GM12891 (cell line): ENCODE results near the gene TMEM37.

ENCODE experiments used
- PAX5 ChIP-seq: IDR thresholded peaks from 2 replicates; pipeline ENCODE4 v1.6.1; 2011; ENCODE audit warnings: low read length, moderate library complexity, mild to moderate bottlenecking; ENCODE audit not compliant: insufficient read depth, severe bottlenecking
- POLR2A ChIP-seq: IDR thresholded peaks from 2 replicates; pipeline ENCODE4 v1.6.1; 2011; ENCODE audit warnings: low read depth, low read length, control low read depth
- POLR2AphosphoS5 ChIP-seq: IDR thresholded peaks from 2 replicates; pipeline ENCODE4 v1.6.1; 2011; ENCODE audit warnings: low read depth, low read length, control low read depth
- POU2F2 ChIP-seq: IDR thresholded peaks from 2 replicates; pipeline ENCODE4 v1.6.1; 2011; ENCODE audit warnings: low read depth, mild to moderate bottlenecking, control low read depth, low read length, moderate library complexity
- SPI1 ChIP-seq: IDR thresholded peaks from 2 replicates; pipeline ENCODE4 v1.6.1; 2011; ENCODE audit warnings: low read depth, low read length, control low read depth
- TAF1 ChIP-seq: IDR thresholded peaks from 2 replicates; pipeline ENCODE4 v1.6.1; 2011; ENCODE audit warnings: low read depth, low read length, control low read depth

- TF ChIP-seq POLR2AphosphoS5 (no peak), POLR2A (no peak), SPI1 (no peak), TAF1 (no peak), POU2F2 (no peak), PAX5 (no peak)
These were observed 3.0 kb upstream of the TMEM37 start for GRCh38 chr2:119428488-119429224.
